Fibroblast of skin of right biceps (primary cell): ENCODE measurements around the gene NBDY.
"Not testable (repeated sequence)": the region's sequence is repeated elsewhere in the genome, so short reads cannot be mapped to it uniquely, and the experiment has no call there.

Experiments
- DNase-seq: peaks from one replicate; pipeline ENCODE4 v3.0.0-alpha.2; 2013

NBDY gene, protein sequence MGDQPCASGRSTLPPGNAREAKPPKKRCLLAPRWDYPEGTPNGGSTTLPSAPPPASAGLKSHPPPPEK

DNA sequence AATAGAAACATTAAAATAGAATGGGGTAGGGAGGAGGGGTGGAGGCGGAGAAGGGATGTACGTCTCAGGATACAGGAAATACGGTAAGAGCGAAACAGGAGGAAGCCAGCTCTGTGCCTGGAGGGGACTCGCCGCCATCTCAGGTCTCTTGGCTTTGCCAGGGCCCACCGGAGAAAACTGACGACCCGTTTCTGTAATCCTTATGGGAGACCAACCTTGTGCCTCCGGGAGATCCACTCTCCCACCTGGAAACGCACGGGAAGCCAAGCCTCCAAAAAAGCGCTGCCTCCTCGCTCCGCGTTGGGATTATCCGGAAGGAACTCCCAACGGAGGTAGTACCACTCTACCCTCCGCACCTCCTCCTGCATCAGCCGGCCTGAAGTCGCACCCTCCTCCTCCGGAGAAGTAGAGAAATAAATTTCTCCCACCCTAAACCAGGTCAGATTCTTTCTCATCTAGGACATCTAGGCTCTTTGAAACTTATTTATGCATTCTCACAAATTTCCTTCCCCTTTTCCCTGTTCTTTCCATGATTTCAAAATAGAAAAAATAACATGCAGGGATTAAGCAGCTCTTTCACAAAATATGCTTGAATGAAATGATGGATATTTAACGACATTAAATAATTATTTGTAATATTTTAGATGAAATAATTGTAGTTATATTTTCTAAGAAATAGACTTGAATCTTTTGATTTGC, at the start of gene NBDY:
TSS of gene NBDY (plus strand) at position 92 of the 699 bp plus-strand sequence. CDS start at position 203, 111 bp downstream.
- DNase-seq: peak; percentile 47

- DNase-seq: not testable (repeated sequence)
Observed at GRCh38 chrX:56704530-56704929, 24.5 kb upstream of the NBDY start.

GRCh38 chrX:56726605-56727004, 2.4 kb upstream of the NBDY start:
- DNase-seq: peak; percentile 42

- no peak for DNase-seq
Observed at GRCh38 chrX:56727531-56727930, 1.5 kb upstream of the NBDY start.

DNA sequence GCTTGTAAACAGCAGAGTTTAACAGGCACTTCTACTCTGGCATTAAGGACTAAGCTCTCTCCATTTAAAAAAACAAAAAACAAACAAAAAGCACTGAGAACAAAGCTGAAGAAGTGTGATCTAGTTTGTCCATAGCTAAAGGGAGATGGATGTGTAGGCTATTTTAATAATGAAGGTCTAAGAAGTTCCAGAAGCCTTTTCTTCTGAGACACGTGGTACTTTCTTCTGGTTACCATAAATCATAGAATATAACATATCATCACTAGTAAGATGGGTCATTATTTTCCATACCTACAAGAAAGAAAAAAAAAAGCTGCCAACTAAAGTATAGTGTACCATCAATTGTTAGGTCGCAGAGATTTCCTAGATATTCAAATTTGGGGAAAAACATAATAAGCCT, 722 bp upstream of the NBDY start:
- DNase-seq: peak; percentile 12

DNA sequence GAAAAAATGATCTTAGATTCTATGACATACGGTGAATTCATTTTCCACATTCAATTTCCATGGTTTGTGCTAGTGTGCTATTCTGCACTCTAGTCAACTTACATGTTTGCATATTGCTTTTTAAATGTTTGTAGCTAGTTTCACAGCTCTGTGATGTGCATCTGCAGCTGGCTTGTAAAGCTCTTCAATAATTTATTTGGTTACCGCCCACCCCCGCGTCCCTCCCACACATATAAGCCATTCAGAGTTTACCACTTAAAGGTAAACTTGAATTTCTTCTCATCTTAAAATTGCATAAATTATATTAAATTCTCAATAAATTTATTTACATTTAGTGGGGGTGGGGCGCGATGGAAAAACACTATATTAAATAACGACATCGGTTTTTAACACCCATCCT, 291 bp upstream of the NBDY start:
- DNase-seq: peak; percentile 16

GRCh38 chrX:56733459-56734046, 4.5 kb downstream of the NBDY start:
- DNase-seq: peak; percentile 52

DNA sequence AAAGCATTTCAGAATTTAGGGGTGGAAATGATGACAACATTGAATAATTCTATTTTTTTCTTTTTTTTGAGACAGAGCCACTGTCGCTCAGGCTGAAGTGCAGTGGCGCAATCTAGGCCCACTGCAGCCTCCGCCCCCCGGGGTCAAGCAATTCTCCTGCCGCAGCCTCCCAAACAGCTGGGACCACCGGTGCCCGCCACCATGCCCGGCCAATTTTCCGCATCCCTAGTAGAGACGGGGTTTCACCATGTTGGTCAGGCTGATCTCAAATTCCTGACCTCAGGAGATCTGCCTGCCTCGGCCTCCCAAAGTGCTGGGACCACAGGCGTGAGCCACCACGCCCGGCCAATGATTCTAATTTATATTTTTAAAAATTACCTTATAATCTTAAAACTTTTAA, 7.2 kb downstream of the NBDY start:
- no peak for DNase-seq

GRCh38 chrX:56738670-56739069, 9.6 kb downstream of the NBDY start:
- no peak for DNase-seq

- peak; percentile 72 for DNase-seq
Observed at GRCh38 chrX:56744996-56745395, 16.0 kb downstream of the NBDY start.

GRCh38 chrX:56746996-56747395, 18.0 kb downstream of the NBDY start:
- DNase-seq: no peak

DNA sequence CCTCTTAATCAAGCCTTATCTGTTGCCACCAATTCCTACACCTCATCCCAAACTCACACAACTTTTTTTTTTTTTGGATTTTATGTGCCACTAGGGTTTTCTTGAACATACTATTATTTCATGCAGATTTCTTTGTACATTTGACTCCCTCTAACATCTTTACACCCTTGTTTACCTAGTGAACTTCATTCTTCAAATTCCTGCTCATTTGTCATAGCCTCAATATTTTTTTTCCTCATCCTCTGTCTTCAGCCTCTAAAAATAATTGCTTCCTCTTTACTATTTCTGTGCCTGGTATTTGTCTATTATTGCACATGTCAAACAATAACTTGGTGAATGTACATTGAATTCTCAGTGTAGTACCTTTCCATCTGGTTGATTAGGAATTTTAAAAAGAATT, 22.0 kb downstream of the NBDY start:
- peak; percentile 28 for DNase-seq

GRCh38 chrX:56757327-56757726, 28.3 kb downstream of the NBDY start:
- no peak for DNase-seq

- no peak for DNase-seq
Observed at GRCh38 chrX:56758456-56758855, 29.4 kb downstream of the NBDY start.

- DNase-seq: no peak
Observed at GRCh38 chrX:56759736-56760409, 30.8 kb downstream of the NBDY start.

GRCh38 chrX:56760410-56761124, 31.5 kb downstream of the NBDY start:
- not testable (repeated sequence) for DNase-seq

DNA sequence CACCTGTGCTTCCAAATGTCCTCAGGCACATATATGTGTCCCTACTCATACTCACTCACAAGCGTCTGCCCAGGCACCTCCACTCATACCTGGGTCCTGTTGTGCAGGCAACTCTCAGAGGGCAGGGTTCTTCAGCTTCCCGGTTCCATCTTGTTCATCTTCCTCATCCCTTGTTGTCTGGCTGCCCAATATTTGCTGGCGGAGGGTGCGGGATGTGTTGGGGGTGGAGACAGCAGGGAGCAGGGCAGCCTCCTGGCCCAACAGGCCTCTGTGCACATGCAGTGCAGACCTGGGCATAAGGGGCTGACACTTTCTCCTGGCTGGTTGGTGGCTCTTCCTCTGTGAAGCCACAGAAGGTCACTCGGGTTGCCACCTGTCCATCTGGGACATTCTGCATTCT, 32.1 kb downstream of the NBDY start:
- DNase-seq: no peak

DNA sequence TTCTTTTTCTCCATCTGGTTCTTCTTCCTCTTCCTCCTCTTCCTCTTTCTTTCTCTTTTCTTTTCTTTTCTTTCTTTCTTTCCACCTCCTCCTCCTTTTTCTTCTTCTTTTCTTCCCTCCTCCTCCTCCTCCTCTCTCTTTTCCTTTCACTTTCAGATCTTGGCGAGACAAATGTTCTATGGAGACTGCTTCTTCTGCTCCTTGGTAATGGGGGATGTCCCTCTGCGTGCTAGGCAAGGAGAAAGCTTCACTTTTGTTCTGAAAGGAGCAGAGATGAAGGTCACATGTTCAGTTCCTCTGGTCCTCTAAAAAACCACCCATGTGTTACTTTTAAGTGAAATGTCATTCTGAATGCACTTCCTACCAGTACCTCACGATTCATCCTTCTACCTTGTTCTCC, 33.2 kb downstream of the NBDY start:
- DNase-seq: no peak

GRCh38 chrX:56762707-56763555, 33.9 kb downstream of the NBDY start:
- no peak for DNase-seq

DNA sequence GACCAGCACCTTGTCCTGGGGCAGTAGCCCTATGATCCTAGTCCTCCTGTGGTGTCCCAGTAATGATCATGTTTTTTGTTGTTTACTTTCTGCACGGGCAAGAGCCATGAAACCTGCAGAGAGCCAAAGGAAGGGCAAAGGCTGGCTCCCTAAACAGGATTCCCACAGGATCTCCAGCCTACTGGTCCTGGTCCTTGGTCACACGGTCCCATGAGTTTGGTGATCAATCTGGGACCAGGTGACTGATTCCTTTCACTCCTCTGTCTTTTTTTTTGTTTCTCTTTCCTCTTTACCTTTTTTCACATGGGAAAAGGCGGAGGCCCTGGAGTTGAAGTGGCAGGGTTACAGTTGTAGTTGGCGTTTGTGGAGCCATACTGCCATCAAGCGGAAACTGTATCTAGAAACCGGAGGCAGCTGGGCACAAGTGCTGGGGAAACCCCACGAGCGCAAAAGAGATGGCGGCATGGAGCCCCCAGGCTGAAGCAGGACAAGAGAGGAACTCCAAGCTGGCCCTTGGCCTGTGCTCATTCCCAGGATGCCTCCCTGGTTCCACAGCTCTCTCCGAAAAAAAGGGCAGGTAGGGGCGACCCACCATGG, 34.6 kb downstream of the NBDY start:
- DNase-seq: no peak

DNA sequence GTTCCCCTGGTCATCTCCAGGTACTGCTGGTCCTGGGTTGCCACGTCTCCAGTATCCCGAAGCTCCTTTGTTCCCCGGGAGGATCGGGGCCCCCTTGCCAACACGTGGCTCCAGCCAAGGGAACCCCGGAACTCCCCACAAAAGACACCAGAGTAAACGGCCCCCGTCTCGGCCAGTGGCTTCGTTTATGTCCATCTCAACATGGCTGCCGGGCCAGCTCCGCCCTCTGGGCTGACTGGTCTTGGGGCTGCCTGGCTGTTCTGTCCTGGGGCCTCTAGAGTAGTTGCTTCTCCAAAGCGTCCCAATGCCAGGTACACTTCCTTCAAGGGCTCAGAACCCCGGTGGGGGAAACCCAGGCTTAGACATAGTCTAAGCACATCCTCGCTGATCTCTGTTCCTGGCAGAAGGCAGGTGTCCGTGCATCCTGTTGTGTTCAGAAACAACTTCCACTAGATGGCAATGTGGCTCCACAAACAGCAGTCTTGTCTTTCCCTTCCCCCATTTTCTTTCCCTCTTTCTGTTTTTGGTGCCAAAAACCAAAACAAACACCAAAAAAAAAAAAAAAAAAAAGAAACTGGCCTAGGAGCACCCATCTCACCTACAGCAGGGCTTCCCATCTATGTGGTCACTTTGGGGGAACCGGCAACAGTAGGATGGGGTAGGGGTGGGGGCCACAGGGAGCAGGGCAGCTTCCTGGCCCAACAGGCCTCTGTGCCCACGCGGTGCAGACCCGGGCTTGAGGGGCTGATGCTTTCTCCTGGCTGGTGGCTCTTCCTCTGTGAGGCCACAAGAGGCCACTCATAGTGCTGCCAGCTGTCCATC, 35.3 kb downstream of the NBDY start:
- peak; percentile 53 for DNase-seq
